GM12878 (cell line): ENCODE data around the gene DIS3L2. TPM values are rescaled to one million over a fixed set of nuclear protein-coding genes. Genes with fewer than 3 reads are reported as not detected.

Experiments used
- ATAC-seq: fragments of 200-7000 bp; cut with Tn5 transposase; 3 replicates; pipeline ENCODE4 v1.9.1; 2020; ENCODE audit warnings: mild to moderate bottlenecking, moderate library complexity
- BruUV-seq: library from RNA; stranded (reverse); fragments of 400-500 nt; replicated peaks from 2 replicates; lab custom pipeline; 2021; lab: Mats Ljungman, UMichigan
- CTCF ChIA-PET: fragments of 300-600 bp; sonication (Branson Sonifier 250); formaldehyde crosslinking; extraction: SDS; loops from one replicate; lab custom pipeline; 2021; ENCODE audit warnings: inconsistent platforms; lab: Yijun Ruan, JAX
- POLR2A ChIA-PET: fragments of 350-600 bp; formaldehyde crosslinking; extraction: SDS; loops from one replicate; lab custom pipeline; 2021; ENCODE audit warnings: inconsistent platforms; lab: Charles Lee
- RAD21 ChIA-PET: fragments of 300-600 bp; sonication (Branson Sonifier 250); formaldehyde crosslinking; loops from one replicate; lab custom pipeline; 2023; ENCODE audit warnings: antibody characterized with exemption; ENCODE audit not compliant: unreplicated experiment; lab: Charles Lee
- SMC1A ChIA-PET: fragments of 300-600 bp; sonication (Branson Sonifier 250); formaldehyde crosslinking; loops from one replicate; lab custom pipeline; 2023; ENCODE audit not compliant: unreplicated experiment, uncharacterized antibody; lab: Charles Lee
- DNase-seq: peaks from one replicate; pipeline ENCODE4 v3.0.0-alpha.2; 2011; ENCODE audit warnings: low read depth, low spot score
- FAIRE-seq: peaks from 3 replicates; lab custom pipeline; 2011; peaks lifted over from hg19 to GRCh38; lab: Jason Lieb, UNC
- H2AFZ ChIP-seq: 2 replicates; pipeline ENCODE4 v1.6.0; 2011; ENCODE audit warnings: low read depth, low read length, control low read depth; ENCODE audit not compliant: control insufficient read depth
- H3K27ac ChIP-seq: 2 replicates; pipeline ENCODE4 v1.5.1; 2011; ENCODE audit warnings: control low read depth; ENCODE audit not compliant: control insufficient read depth, insufficient read depth
- H3K27me3 ChIP-seq, 2 experiments: replicated peaks in 1 of 2; 2 replicates each; pipeline versions ENCODE4 v1.6.0 to v1.6.1; 2011; ENCODE audit warnings: low read length in 1 of 2; ENCODE audit not compliant: control insufficient read depth in 2 of 2, insufficient read depth in 2 of 2
- H3K36me3 ChIP-seq, 2 experiments: 2 replicates each; pipeline ENCODE4 v1.5.1; 2011; ENCODE audit warnings: low read length in 1 of 2; ENCODE audit not compliant: control insufficient read depth in 2 of 2, insufficient read depth in 2 of 2
- H3K4me1 ChIP-seq: 2 replicates; pipeline ENCODE4 v1.6.1; 2011; ENCODE audit warnings: mild to moderate bottlenecking, low read length, moderate library complexity, mixed read lengths; ENCODE audit not compliant: control insufficient read depth, insufficient read depth
- H3K4me2 ChIP-seq: 2 replicates; pipeline ENCODE4 v1.6.0; 2011; ENCODE audit warnings: control low read depth; ENCODE audit not compliant: control insufficient read depth, insufficient read depth
- H3K4me3 ChIP-seq: fragments of 200-600 bp; sonication (generic); 2 replicates; pipeline ENCODE4 v1.5.1; 2016
- H3K79me2 ChIP-seq: 2 replicates; pipeline ENCODE4 v1.6.0; 2011; ENCODE audit warnings: low read length; ENCODE audit not compliant: control insufficient read depth, insufficient read depth
- H3K9ac ChIP-seq: 2 replicates; pipeline ENCODE4 v1.8.0; 2011; ENCODE audit warnings: low read length, control low read depth, mixed read lengths; ENCODE audit not compliant: control insufficient read depth, insufficient read depth
- H3K9me3 ChIP-seq: replicated peaks from 3 replicates; pipeline ENCODE4 v1.5.1; 2011; ENCODE audit warnings: mild to moderate bottlenecking, low read length; ENCODE audit not compliant: control insufficient read depth, insufficient read depth
- H4K20me1 ChIP-seq: 2 replicates; pipeline ENCODE4 v1.6.0; 2011; ENCODE audit not compliant: control insufficient read depth, insufficient read depth
- ASH2L ChIP-seq: fragments of 300-600, 200-600 bp; sonication (generic); IDR thresholded peaks from 2 replicates; pipeline ENCODE4 v1.6.1; 2017; ENCODE audit warnings: low read depth, mild to moderate bottlenecking, borderline replicate concordance
- BCL11A ChIP-seq: IDR thresholded peaks from 2 replicates; pipeline ENCODE4 v1.6.1; 2011; ENCODE audit warnings: low read depth, low read length
- BMI1 ChIP-seq: fragments of 450-650 bp; IDR thresholded peaks from 2 replicates; pipeline ENCODE4 v1.6.1; 2016; ENCODE audit warnings: mild to moderate bottlenecking, moderate library complexity, borderline replicate concordance
- CBFB ChIP-seq: IDR thresholded peaks from 2 replicates; pipeline ENCODE4 v1.6.1; 2016; ENCODE audit warnings: antibody characterized with exemption, low read depth
- CHD4 ChIP-seq: fragments of 200-600 bp; sonication (generic); IDR thresholded peaks from 2 replicates; pipeline ENCODE4 v1.6.1; 2016; ENCODE audit warnings: mild to moderate bottlenecking
- ESRRA ChIP-seq: IDR thresholded peaks from 2 replicates; pipeline ENCODE4 v1.6.1; 2012; ENCODE audit warnings: mild to moderate bottlenecking, low read length, improper control_type of control experiment
- KLF5 ChIP-seq: fragments of 450-650 bp; IDR thresholded peaks from 2 replicates; pipeline ENCODE4 v1.6.1; 2014; ENCODE audit warnings: mild to moderate bottlenecking; ENCODE audit not compliant: partially characterized antibody
- MXI1 ChIP-seq: fragments of 150-350 bp; IDR thresholded peaks from 2 replicates; pipeline ENCODE4 v1.6.1; 2011; ENCODE audit warnings: low read depth, mild to moderate bottlenecking, inconsistent platforms, low read length, improper control_type of control experiment
- NBN ChIP-seq: fragments of 450-650 bp; IDR thresholded peaks from 2 replicates; pipeline ENCODE4 v1.6.1; 2016
- SMAD5 ChIP-seq: IDR thresholded peaks from 2 replicates; pipeline ENCODE4 v1.6.1; 2016; ENCODE audit warnings: antibody characterized with exemption, low read depth
- ZBED1 ChIP-seq: IDR thresholded peaks from 2 replicates; pipeline ENCODE4 v1.6.1; 2016; ENCODE audit warnings: borderline replicate concordance
- ZBTB33 ChIP-seq: fragments of 450-650 bp; IDR thresholded peaks from 2 replicates; pipeline ENCODE4 v1.6.1; 2017; ENCODE audit warnings: mild to moderate bottlenecking
- WGBS: methylation state at CpG from one replicate; pipeline ENCODE4 v1.1.6; 2016; ENCODE audit warnings: low lambda C conversion rate; ENCODE audit not compliant: insufficient replicate concordance, insufficient coverage; ENCODE audit errors: missing lambda C conversion rate; 5-methylcytosine and 5-hydroxymethylcytosine counted together
- in situ Hi-C: fragments of 300-500 bp; cut with MboI; formaldehyde crosslinking; loops from 9 replicates; pipeline ENCODE4 v1.14.3; 2018; ENCODE audit warnings: mixed read lengths
- intact Hi-C: fragments of 100-400 bp; cut with micrococcal nuclease; formaldehyde crosslinking; loops from one replicate; pipeline ENCODE4 v1.14.2; 2022; ENCODE audit not compliant: unreplicated experiment
- polyA plus RNA-seq, 11 experiments: library from polyadenylated mRNA; depleted of rRNA in 4 of 11; unstranded in 6 of 11; stranded (reverse) in 5 of 11; fragments of >200 nt; fragmentation: Nextera tagmentation in 4 of 11; fragmentation: Illumina TruSeq in 1 of 11; extraction: Ambion mirVana in 4 of 11; extraction: Trizol in 1 of 11; gene quantifications; 1 replicate in 1 of 11; 2 replicates in 10 of 11; pipeline versions ENCODE4 v1.2.1 to v1.2.3, GENCODE V29; 2011 to 2016; ENCODE audit warnings: inconsistent platforms in 2 of 11, missing spikeins in 2 of 11, low read depth in 1 of 11
- total RNA-seq, 4 experiments: library from RNA; depleted of rRNA in 3 of 4; stranded (reverse); fragments of >200 nt in 3 of 4; fragmentation: Illumina TruSeq in 1 of 4; extraction: Trizol in 1 of 4; gene quantifications; 2 replicates each; pipeline versions ENCODE4 v1.2.1 to v1.2.3, GENCODE V29; 2013 to 2021

Gene DIS3L2
- total and polyA plus RNA-seq, 10 of the 15 experiments (the other 5 are each of a cell fraction or from before 2014, with no cell fraction given), result 3.5 to 27.1 (median 16.0) TPM

DNA sequence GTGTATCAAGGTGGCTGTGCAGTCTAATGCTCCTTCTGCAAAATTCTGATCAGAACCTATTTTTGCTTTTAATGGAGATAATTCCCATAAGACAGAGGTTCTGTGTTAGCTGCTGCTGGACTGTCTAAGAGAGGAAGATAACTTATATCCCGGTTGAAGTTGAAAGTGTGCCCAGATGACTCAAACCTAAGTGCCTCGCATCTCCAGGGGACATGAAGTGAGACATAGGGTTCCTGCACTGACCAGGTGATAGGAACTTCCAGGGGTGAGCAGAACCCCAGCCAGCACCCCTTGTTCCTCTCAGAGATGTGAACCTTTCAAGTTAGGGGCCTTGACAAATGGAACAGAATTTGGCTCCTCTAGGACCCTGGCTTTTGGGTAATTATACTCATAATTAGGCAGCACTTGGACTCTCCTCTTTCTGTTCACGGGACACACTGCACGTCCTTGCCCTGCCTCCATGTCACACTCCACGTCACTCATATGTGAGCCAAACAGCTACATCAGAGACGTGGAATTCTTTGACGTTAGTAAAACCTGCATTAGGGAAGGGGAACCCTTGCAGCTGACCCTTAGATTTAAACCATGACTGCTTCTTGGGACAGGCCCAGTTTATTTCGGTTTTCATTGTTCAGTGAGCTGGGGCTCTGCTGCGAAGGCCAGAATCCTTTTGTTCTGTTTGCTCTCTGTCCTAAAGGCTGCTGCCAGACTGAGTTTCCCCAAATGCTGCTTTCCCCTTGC lies 312.6 kb downstream of the DIS3L2 start:
- TF ChIP-seq SMAD5, result no peak
- TF ChIP-seq ZBED1, result no peak
- no peak for TF ChIP-seq ASH2L
- TF ChIP-seq KLF5, result no peak
- no peak for TF ChIP-seq CHD4
- no peak for TF ChIP-seq BMI1
- no peak for TF ChIP-seq ZBTB33
- TF ChIP-seq NBN, result no peak
- no peak for TF ChIP-seq CBFB
- no peak for TF ChIP-seq ESRRA
- TF ChIP-seq BCL11A, result no peak
- no peak for TF ChIP-seq MXI1
- FAIRE-seq (no peak), ATAC-seq (no peak), DNase-seq (no peak)
- H3K79me2 ChIP-seq, result no peaks in the 10 kb centered on the region
- CTCF ChIA-PET, result no interaction called here
- in situ Hi-C loops (no loop called here), intact Hi-C loops (no loop called here)
- no TSS peak for BruUV-seq
- H3K4me3 ChIP-seq, result no peak overlapping the region
- no peak overlapping the region for H3K4me2 ChIP-seq
- H3K27me3 ChIP-seq, result no peaks in the 10 kb centered on the region
- no peak overlapping the region for H2AFZ ChIP-seq
- RAD21 ChIA-PET, result no interaction called here
- no peak overlapping the region for H3K27ac ChIP-seq
- peaks cover 10% of the 10 kb centered on the region for H3K4me1 ChIP-seq
- H4K20me1 ChIP-seq, result no peaks in the 10 kb centered on the region
- SMC1A ChIA-PET, result no interaction called here
- peaks cover 0 to 1% of the 10 kb centered on the region in 2 experiments; a peak in 2 of 4 replicates for H3K36me3 ChIP-seq
- no peaks in the 10 kb centered on the region for H3K9me3 ChIP-seq
- POLR2A ChIA-PET, result interaction anchor here (0.5 kb wide), 1 partner anchor 688 kb away, joined by 3 read pairs; no protein-coding TSS in a partner anchor
- WGBS, result 88% methylated on average over 9 of the region's 9 CpGs
- H3K9ac ChIP-seq, result no peak overlapping the region
